HG03558 (cell line): ENCODE results near the gene ADAM12.
"Not testable (repeated sequence)": the region's sequence is repeated elsewhere in the genome, so short reads cannot be mapped to it uniquely, and the experiment has no call there.

Experiments used
- ATAC-seq: cut with Tn5 transposase; IDR thresholded peaks from one replicate; pipeline ENCODE4 v1.9.1; 2021; ENCODE audit warnings: moderate number of reproducible peaks; ENCODE audit not compliant: unreplicated experiment; ENCODE audit errors: extremely low read depth

Gene ADAM12

DNA sequence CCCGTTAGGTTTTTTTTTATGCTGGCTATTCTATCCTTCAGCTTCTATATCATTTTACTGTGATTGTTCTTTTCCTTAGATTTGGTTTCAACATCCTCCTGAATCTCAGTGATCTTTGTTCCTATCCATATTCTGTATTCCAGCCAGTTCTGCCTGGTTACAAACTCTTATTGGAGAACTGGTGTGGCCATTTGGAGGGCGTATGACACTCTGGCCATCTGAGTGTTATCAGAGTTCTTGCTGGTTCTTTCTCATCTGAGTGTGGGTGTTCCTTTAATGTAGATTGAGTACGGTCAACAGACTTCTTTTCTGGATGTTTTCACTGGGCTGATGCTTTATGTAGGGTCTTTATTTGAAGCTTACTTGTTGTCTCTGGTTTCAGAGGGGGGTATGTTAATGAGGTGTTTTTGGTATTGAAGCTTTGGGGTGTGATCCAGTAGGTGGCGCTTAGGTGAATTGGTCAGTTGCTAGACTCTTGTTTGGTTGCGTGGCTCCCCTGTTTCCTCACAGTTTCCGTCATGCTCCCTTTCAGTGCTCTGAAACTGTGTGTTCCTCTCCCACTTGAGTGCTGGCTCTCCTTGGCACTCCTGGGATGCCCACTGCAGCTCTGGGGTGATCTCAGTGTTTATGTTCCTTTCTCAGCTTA lies 411.2 kb downstream of the ADAM12 start:
- ATAC-seq: no peak

DNA sequence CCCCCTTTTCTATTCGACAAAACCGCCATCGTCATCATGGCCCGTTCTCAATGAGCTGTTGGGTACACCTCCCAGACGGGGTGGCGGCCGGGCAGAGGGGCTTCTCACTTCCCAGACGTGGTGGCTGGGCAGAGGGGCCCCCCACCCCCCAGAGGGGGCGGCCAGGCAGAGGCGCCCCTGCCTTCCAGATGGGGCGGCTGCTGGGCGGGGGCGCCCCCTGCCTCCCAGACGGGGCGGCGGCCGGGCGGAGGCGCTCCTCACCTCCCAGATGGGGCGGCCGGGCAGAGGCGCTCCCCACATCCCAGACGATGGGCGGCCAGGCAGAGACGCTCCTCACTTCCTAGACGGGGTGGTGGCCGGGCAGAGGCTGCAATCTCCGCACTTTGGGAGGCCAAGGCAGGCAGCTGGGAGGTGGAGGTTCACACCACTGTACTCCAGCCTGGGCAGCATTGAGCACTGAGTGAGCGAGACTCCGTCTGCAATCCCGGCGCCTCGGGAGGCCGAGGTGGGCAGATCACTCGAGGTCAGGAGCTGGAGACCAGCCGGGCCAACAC lies 418.1 kb downstream of the ADAM12 start:
- ATAC-seq: not testable (repeated sequence)

GRCh38 chr10:125967533-125967932 lies 420.7 kb downstream of the ADAM12 start:
- ATAC-seq: no peak

DNA sequence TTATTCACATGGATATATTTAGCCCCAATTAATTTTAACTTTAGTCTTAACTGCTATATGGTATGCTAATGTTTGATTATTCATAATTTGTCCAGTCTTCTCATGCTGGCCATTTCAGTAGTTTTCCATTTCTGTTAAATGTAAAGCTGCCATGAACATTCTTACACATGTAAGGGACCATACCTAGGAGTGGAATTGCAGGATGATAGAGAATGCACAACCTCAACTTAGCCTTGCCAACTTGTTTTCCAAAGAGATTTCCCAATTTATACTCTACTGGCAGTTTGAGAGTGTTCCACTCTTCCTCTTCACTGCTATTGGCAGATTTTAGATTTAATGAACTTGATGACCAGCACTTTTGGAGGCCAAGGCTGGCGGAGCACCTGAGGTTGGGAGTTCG lies 423.7 kb downstream of the ADAM12 start:
- ATAC-seq: no peak
